HG03520 (cell line): ENCODE measurements around the gene GPR15LG.
"Not testable (repeated sequence)": the region's sequence is repeated elsewhere in the genome, so short reads cannot be mapped to it uniquely, and the experiment has no call there.

Source experiments
- ATAC-seq: cut with Tn5 transposase; IDR thresholded peaks from one replicate; pipeline ENCODE4 v1.9.1; 2021; ENCODE audit warnings: mild to moderate bottlenecking, moderate library complexity; ENCODE audit not compliant: unreplicated experiment

GPR15LG gene

DNA sequence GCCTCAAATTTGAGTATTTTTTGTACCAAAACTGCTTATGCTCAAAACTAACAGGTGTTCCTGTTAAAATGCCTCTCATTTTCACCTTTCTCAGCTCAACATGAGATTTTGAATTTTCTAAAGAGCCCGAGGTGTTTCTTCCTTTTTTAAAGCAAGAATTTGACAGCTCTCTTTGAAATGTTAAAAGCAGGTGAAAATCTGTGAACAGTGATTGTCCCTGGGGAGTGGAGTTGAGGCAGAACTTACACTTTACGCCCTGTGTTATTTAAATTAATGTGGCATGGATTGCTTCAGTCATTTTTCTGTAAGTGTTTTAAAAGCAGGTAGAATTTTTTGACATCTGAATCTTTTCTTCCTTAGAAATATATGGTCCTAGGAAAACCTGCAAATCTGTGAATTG, 9.2 kb upstream of the GPR15LG start:
- ATAC-seq = no peak

DNA sequence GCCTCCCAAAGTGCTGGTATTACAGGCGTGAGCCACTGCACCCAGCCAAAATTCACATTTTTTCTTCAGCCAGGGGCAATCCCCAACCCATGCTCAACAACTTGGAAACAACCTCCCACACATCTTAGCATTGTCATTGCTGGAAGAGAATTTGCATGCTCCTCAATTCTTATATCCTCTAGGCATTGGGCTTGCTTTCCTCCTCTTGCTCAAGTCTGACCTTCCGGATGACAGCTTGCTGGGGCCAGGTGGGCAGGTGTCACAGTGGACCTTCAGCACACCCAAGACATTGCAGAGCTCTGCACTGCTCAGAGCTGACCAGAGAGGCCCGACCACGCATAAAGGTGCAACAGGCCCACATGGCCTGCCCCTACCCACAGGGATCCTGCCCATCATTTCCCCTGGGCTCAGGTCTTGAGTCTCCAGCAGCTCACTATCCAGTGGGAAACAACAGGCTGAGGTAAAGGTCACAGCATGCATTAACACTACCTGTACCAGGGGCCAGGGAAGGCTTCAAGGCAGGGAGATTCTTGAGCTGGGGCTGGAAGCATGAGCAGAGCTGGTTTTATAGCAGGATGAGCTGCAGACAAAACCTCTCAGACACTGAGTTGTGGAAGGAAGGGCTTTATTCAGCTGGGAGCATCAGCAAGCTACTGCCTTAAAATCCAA, 6.8 kb upstream of the GPR15LG start:
- no peak for ATAC-seq

DNA sequence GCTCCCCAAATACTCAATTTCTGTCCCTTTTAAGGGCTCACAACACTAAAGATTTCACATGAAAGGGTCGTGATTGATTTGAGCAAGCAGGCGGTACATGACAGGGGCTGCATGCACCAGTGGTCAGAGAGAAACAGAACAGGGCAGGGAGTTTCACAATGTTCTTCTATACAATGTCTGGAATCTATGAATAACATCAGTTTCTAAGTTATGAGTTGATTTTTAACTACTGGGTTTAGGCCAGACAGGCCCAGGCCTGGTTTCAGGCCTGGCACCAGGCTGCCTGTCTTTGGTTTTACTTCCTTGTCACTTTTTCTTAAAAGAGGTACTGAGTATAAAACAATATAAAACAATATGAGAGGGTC, 6.3 kb upstream of the GPR15LG start:
- ATAC-seq = not testable (repeated sequence)

DNA sequence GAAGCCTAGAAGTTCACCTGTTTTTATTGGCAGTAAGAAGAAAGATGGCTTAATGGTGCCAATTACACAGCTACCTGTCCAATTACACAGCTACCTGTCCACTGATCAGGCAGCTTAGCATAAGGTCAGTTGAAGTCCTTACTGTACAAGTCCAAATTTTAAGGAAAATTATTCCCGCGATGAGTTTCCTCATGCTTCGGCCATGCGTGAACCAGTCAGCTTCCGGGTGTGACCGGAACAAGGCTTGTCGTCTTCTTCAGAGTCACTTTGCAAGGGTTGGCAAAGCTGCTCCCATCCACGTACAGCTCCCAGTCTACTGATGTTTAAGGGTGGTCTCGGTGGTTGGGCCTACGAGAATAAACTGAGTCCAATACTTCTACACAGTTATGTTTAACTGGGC, 5.2 kb upstream of the GPR15LG start:
- ATAC-seq = not testable (repeated sequence)

DNA sequence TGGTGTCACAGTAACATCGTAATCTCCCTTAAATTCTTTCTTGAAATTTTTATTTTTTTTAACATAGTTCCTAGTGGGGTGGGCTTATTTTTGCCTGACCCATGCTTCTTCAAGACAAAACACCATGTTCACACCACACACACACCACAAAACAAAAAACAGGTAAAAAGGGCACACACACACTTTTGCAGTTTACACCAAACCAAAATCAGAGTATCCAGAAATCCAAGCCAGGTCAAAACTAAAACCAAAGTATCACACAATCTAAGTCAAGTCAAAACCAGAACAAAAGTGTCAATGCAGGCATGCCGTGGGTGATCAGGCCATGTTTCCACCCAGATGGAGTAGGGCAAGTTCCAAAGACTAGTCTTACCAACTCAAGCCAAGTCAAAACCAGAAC, 2.4 kb upstream of the GPR15LG start:
- not testable (repeated sequence) for ATAC-seq

DNA sequence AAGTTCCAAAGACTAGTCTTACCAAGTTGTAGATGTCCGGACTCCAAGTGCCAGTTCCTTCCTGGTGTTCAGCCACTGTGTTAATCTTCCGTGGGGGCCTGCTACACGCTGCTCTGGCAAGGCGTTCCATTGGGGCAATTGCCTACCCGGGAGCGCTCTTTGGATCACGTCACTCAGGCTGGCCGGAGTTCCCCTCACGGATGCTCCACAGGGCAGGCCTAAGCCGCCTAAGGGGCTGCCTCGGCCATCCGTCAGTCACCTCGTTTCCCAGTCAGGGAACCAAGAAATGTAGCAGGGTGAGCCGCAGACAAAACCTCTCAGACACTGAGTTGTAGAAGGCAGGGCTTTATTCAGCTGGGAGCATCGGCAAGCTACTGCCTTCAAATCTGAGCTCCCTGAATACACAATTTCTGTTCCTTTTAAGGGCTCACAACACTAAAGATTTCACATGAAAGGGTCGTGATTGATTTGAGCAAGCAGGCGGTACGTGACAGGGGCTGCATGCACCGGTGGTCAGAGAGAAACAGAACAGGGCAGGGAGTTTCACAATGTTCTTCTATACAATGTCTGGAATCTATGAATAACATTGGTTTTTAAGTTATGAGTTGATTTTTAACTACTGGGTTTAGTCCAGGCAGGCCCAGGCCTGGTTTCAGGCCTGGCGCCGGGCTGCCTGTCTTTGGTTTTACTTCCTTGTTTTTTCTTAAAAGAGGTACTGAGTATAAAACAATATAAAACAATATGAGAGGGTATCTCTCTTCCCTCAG, 1.7 kb upstream of the GPR15LG start:
- peak; percentile 33 for ATAC-seq

DNA sequence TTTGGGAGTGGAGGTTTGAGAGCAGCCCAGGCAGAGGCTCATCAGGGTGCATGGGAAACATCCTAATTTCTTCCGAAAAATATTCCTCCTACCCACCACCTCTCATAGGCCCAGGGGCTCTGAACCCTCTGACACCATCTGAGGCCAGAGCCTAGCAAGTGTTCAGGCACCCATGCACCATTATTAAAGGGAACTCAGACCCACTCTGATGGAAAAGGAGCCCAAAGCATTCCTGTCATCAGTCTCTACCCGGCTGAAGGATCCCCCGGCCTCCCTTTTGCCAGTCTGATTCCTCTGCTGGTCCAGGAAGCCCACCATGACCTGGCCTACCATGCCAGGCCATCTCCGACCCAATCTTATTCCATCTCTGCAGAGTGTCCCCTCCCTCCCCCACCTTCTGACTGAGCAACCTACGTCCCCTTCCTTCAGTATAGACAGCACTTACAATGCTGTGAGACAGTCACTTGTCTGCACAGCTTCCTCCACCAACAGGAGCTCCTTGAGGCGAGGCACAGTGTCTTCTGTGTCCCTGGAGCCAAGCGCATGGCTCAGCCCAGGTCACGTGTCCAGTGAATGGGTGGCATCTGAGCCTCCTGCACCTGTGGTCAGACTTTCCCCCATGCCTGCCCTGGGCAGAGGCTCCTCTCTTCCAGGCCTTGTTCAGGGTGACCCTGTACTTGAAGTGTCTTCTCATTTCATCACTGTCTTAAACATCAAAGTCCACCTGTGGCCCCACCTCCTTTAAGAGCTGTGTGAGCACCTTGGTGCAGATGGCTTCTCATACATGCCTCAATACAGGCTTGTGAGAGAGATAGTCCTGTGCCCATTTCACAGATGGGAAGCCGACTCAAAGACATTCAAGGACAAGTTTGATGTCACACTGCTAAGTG, 889 bp upstream of the GPR15LG start:
- ATAC-seq = peak; percentile 57

DNA sequence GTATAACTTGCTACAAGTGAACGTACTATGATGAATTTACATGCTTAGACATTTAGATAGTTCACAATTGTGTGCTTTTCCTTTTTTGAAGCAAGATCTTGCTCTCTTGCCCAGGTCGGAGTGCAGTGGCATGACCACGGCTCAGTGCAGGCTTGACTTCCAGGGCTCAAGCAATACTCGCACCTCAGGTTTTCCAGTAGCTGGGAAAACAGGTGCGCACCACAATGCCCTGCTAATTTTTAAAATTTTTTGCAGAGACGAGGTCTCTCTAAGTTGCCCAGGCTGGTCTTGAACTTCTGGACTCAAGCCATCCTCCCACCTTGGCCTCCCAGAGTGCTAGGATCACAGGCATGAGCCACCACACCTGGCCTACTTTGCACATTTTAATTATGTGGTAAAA, 1.8 kb downstream of the GPR15LG start:
- ATAC-seq = no peak

DNA sequence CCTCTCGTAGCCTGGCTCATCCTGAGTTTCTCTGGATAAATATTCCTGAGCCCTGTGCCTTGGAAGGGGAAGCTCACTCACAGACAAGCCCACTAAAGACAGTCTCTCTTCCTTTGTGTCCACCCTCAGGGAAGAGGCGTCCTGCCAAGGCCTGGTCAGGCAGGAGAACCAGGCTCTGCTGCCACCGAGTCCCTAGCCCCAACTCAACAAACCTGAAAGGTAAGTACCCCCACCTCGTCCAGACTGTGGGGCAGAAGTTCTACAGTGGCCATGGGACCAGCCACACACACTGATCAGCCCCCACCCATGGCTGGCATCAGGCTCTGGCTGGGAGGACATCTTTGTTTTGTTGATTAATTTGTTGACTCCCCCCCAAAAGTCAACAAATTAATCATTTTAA, 2.8 kb downstream of the GPR15LG start:
- ATAC-seq = no peak

DNA sequence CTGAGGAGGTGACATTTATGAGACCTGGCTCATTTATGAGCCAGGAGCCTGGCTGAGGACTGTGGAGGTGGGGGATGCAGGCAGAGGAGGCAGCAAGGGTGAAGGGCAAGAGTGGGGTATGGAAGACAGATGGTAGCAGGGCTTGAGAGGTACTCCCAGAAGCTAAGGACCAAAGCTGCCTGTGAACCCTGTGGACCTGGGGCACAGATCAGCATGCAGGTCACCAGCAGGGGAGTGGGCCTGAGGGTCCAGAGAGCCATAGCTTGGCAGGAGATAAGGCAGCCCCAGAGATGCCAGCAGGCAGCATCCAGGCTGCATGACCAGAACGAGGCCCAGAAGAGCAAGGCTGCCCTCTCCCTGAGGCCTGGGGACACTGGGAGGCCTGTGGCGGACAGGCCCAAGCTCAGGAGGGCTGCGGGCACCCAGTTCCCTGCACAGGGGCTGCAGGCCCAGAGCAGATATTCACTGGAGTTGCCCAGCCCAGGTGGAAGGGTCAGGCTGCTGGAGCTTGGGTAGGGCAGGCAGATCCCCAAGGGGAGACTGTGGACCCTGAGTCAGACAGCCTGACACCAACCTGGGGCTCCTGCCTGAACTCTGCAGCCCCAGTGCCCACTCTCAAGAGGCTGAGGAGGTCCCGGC, 3.4 kb downstream of the GPR15LG start:
- no peak for ATAC-seq

DNA sequence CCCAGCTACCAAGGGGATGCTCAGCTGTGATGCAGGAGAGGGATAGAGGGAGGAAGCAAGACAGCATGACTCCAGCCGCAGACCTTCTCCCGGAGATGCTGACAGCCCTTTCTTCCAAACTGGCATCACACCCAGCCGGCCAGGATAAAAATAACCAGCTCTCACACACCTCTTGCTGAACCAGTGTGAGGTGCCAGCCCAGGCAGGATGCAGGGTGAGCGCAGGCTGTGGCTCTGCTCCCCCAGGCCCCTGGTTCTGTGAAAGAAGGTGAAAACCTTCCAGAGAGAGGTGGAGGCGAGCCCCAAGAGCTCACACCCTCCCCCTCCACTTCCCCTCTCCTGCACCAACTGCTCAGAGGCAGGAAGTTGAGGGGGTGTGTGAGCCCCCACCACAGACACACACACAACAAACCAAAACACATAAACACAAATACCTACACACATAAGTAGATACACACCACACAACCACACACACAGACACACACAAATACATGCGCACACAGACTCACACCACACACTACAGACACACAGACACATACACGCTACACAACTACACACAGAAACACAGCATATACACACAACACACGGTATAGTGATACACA, 4.0 kb downstream of the GPR15LG start:
- no peak for ATAC-seq

DNA sequence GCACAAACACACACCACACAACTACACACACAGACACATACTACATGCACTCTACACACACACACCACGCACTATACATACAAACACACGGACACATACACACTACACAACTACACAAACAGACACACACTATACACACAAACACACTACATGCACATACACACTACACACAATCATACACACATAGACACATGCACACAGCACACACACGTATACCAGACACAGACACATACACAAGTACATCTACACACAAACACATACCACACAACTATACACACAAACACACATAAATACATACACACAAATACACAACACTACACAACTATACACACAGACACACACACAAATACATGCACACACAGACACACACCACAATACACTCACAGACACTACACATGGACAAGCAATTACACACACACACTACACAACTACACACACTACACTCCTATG, 4.6 kb downstream of the GPR15LG start:
- no peak for ATAC-seq

DNA sequence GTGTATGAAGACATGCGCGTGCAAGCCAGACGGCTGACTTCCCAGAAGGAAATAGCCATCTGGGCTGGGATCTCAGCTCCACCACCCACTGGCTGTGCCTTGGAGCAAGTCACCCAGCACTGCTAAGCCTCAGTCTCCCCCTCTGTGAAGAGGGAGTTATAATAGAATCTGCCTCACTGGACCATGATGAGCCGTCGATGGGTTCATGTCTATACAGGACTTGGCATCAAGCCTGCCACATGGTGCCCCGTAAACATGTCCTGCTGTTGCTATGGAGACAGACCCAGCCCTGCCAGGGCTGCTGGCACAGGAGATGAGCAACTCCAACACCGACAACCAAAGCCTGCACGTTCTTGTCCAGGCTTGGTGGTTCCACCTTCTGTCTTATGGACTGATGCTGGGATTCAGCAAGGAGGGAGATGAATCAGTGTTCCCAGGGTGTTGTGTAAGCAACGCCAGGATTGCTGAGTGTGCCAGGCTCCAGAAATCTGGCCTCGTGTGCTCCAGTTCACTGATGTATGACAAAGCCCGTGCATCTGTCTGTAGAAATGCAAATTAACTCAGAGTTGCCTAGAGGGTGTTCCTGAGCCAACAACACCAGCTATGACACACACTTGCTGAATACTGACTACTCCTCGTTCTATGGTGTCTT, 5.6 kb downstream of the GPR15LG start:
- ATAC-seq = peak; percentile 90

DNA sequence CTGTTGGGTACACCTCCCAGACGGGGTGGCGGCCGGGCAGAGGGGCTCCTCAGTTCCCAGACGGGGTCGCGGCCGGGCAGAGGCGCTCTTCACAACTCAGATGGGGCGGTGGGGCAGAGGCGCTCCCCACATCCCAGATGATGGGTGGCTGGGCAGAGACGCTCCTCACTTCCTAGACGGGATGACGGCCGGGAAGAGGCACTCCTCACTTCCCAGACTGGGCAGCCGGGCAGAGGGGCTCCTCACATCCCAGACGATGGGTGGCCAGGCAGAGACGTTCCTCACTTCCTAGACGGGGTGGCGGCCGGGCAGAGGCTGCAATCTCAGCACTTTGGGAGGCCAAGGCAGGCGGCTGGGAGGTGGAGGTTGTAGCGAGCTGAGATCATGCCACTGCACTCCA, 6.8 kb downstream of the GPR15LG start:
- ATAC-seq = not testable (repeated sequence)

DNA sequence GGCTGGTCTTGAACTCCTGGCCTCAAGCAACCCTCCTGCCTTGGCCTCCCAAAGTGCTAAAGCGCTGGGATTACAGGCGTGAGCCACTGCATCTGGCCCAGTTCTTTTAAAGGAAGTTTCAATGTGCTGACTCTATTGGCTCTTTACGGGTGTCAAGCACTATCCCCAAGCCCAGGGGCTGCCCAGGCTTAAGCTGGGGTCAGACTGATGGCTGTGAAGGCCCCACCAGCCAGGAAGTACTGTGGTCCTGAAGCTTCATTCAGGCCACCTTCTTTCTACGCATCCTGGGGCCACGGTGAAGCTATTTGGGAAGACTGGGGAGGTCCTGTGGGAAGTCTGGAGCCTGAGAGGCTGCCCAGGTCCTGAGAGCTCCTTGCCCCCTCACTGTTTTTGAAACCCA, 8.0 kb downstream of the GPR15LG start:
- ATAC-seq = no peak

DNA sequence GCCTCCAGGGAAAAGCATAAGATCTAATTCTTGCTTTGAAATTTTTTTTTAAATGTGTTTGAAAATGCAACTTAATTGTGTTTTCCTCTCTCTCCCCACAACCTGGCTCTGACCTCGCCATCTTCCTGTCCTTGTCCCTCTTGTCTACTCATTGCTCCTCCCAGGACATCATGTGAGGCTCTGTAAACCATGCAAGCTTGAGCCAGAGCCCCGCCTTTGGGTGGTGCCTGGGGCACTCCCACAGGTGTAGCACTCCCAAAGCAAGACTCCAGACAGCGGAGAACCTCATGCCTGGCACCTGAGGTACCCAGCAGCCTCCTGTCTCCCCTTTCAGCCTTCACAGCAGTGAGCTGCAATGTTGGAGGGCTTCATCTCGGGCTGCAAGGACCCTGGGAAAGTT, 10.9 kb downstream of the GPR15LG start:
- ATAC-seq = no peak

DNA sequence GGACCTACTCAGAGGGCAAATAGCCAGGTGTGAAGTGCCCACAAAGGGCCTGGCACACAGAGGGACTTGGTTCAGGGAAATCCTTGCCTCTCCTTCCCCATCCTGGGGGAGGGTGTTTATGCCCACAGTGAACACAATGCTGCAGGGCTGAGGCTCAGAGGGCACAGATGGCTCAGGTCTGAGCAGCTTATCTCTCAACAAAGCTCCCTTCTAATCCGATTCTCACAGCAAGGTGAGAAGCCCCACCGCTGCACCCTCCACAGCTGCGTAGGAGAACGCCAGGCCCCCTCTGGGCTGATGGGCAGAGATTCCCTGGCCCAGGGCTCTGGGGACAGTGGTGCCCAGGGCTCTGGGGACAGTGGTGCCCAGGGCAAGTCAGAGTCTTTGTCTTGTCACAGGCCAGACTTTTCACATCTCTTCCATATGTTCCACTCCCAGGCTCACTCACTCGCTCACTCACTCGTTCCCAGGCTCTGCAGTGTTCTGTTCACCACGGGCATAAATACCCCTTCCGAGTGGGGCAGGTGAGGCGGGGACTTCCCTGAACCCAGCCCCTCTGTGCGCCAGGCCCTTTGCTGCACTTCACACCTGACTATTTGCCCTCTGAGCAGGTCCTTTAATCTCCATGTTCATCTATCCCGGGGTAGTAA, 12.1 kb downstream of the GPR15LG start:
- ATAC-seq = no peak

DNA sequence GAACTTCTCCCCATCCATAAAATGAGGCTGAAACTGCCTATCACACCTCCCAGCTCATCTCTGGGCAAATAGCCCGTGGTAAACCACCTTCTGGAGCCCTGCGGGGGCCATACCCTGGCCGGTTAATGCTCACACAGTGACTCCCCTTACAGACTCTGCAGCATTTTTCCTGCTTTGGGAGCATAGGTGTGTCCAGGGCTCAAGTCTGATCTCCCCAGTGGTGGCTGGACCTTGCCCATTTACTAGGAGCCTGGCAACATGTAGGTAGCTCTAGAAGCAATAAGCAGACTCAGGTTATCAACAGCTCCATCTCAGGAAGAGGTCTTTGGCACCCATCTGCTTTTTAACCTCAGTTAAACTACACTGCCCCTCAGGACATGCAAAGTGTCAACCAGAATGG, 15.2 kb downstream of the GPR15LG start:
- no peak for ATAC-seq

DNA sequence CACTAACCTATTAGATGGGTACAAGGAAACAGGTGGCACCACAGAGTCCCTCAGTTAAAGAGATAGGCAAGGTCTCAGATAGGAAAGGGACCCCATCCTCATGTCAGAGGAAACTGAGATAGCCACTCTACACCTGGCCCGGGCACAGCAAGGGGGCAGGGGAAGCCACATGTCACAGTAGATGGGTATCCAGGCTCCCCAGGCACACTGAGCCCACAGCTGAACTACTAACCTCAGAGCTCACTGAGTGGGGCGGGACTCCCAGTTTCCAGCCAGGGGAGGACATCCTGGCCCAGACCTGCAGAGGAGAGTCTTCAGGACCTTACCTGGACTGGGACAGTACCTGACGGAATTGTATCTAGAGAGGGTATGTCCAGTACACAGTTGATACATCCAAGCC, 17.0 kb downstream of the GPR15LG start:
- no peak for ATAC-seq

DNA sequence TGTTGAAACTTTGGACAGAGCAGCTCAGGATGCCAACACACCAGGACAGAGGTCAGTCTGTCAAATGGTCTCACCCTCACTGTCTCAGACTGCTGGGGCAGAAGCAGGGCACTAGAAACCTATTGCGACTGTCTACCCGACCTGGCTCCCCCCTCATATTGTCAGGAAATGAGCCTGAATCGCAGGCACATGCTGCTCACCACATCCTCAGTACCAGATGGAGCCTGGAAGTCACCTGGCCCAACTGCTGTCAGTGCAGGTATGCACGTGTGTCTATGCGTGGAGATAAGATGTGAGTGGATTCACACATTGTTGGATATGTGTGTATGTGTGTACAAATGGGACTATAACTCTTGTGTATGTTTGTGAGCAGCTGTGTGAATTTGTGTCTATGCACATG, 17.5 kb downstream of the GPR15LG start:
- ATAC-seq = no peak
